Limb (tissue), 2 donors: ENCODE results near the gene ENTPD1.
"Not testable (repeated sequence)": the region's sequence is repeated elsewhere in the genome, so short reads cannot be mapped to it uniquely, and the experiment has no call there.

Experiments
- DNase-seq, 2 donors: peaks; one replicate each; pipeline ENCODE4 v3.0.0-alpha.2; 2016; ENCODE audit errors: extremely low spot score in 2 of 2

Gene ENTPD1, protein sequence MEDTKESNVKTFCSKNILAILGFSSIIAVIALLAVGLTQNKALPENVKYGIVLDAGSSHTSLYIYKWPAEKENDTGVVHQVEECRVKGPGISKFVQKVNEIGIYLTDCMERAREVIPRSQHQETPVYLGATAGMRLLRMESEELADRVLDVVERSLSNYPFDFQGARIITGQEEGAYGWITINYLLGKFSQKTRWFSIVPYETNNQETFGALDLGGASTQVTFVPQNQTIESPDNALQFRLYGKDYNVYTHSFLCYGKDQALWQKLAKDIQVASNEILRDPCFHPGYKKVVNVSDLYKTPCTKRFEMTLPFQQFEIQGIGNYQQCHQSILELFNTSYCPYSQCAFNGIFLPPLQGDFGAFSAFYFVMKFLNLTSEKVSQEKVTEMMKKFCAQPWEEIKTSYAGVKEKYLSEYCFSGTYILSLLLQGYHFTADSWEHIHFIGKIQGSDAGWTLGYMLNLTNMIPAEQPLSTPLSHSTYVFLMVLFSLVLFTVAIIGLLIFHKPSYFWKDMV

GRCh38 chr10:95756041-95756761 is at the start of gene ENTPD1:
ENTPD1 (plus strand) TSS chr10:95756163; CDS start chr10:95756240, 77 bp downstream.
- no peak for DNase-seq

DNA sequence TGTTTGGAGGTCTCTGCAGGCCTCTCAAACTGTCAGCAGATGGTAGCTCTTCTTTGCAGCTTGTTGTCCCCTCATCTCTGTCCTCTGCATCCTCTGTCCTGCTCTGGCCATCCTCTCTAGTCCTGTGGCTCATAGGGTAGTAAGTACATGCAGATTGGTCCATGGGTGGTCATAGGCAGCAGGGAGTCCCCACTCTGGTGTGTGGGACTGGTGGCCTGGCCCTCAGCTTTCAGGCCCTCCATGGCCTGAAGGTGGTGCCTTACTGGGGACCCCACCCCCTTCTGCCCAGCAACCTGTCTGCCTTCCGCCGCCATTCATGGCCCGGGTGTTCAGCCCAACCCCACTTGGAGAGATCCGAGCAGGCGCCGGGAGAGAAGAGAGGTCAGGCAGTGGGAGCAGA is 49.4 kb upstream of the ENTPD1 start:
- DNase-seq: no peak

- DNase-seq: no peak
These were observed 49.0 kb upstream of the ENTPD1 start for GRCh38 chr10:95706990-95707389.

GRCh38 chr10:95711492-95711891 is 44.5 kb upstream of the ENTPD1 start:
- no peak for DNase-seq

DNA sequence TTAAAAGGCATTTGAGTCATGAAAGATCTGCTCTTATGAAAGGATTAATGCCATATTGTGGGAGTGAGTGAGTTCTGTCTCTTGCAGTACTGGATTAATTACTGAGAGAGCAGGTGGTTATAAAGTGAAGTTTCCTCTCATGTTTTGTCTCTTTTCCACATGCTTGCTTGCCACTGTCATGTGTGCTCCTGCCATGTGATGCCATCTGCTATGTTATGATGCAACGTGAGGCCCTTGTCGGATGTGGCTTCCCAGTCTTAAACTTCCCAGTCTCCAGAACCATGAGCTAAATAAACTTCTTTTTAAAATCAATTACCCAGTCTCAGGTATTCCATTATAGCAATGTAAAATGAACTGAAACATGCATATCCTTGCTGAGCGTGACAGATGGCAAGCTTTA is 39.5 kb upstream of the ENTPD1 start:
- no peak for DNase-seq

GRCh38 chr10:95716866-95717265 is 39.1 kb upstream of the ENTPD1 start:
- no peak for DNase-seq

DNA sequence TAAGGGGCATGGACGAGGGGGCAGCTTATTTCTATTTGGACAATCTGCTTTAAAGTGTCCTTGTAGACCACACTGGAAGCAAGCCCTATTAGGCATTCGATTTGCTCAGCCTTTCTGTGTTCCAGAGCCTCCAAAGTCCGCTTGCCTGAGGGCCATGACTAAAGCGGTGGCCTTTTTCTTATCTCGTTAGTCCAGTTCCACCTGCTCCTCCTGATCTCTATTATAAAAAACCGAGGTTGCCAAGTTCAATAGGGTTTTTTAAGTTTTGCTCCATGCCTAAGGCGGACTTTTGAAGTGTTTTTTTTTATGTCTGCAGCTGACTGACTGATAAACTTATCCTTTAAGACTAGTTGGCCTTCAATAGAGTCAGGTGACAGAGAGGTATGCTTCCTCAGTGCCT is 35.2 kb upstream of the ENTPD1 start:
- DNase-seq: not testable (repeated sequence)

DNA sequence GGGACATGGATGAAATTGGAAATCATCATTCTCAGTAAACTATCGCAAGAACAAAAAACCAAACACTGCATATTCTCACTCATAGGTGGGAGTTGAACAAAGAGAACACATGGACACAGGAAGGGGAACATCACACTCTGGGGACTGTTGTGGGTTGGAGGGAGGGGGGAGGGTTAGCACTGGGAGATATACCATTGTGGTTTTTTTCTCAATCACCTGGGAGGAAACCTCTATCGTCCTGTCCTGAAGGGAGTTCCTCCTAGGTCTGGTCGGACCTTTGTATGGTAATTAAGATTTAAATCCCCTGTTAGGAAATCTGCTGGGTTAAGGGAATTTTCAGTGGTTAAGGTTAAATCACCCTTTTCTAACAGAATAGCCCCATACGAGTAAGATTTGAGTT is 33.5 kb upstream of the ENTPD1 start:
- DNase-seq: not testable (repeated sequence)

DNA sequence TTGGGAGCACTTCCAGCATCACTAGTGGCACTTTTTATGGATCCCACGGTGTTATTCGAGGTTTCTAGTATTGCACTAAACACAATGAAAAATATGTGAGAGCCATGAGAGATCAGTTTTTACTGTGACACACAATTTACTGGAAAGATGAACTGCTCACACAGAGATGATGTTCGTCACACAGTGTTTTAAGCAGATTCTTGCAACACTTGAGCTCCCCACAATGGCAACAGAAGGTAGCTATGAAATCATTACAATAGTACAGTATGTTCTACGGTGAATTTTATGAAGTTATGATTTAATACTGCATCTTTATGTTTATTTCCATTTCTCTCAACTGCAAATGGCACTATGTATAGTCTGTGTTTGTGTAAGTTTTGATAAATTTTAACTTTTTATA is 27.4 kb upstream of the ENTPD1 start:
- DNase-seq: no peak

DNA sequence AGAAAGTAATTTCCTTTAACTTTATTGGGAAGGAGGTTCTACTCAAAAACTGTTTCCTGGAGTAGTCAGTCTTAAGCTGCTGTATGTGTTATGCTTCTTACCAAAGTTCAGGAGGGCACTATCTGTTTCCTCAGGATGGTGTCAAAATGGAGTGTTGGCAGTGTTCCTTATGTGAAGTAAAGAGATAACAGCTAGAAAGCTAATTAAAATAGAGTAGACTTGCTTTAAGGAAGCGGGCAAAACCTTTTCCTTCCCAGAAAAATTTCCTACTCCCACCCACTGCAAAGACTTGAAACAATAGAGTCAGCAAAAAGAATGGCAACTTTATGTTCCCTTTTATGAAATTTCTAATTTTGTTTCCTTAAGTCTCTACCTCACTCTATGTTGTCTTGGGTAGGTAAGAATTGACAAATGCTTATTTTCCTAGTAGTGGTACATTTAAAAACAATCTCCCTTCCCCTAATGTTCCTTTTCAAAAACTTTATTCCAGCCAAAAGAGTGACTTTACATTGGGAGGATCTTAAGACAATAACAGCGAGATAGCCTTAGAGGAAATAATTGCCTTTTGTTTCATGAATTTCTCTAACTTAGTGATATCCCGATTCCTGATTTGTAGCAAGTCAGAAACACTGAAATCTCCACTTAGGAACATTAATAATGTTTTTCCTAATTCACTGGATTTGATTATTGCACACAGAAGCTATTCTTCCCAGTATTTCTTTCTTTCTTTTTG is 26.5 kb upstream of the ENTPD1 start:
- DNase-seq: no peak

DNA sequence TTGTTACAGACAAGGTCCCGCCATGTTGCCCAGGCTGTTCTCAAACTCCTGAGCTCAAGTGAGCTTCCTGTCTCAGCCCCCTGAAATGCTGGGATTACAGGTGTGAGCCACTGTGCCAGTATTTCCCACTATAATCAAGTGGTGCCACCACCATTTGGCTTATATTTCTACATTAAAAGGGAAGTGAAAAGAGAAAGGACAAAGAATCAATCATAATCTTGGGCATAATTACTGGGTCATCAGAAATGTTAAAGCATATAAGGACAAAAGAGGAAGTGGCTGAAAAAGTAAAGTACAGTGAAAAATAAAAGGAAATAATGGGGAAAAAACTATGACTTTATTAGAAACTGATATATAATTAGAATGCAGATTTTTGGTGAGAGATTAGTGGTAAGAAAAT is 25.7 kb upstream of the ENTPD1 start:
- DNase-seq: no peak

DNA sequence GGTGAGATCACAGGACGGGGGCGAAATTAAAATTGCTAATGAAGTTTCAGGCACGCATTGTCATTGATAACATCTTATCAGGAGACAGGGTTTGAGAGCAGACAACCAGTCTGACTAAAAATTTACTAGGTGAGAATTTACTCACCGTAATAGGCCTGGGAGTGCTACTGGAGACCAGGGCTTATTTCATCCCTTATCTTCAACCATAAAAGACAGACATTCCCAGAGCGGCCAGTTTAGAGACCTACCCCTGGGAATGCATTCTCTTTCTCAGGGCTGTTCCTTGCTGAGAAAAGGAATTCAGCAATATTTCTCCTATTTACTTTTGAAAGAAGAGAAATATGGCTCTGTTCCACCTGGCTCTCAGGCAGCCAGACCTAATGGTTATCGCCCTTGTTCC is 23.1 kb upstream of the ENTPD1 start:
- not testable (repeated sequence) for DNase-seq

- DNase-seq: no peak
These were observed 16.9 kb upstream of the ENTPD1 start for GRCh38 chr10:95739056-95739455.

DNA sequence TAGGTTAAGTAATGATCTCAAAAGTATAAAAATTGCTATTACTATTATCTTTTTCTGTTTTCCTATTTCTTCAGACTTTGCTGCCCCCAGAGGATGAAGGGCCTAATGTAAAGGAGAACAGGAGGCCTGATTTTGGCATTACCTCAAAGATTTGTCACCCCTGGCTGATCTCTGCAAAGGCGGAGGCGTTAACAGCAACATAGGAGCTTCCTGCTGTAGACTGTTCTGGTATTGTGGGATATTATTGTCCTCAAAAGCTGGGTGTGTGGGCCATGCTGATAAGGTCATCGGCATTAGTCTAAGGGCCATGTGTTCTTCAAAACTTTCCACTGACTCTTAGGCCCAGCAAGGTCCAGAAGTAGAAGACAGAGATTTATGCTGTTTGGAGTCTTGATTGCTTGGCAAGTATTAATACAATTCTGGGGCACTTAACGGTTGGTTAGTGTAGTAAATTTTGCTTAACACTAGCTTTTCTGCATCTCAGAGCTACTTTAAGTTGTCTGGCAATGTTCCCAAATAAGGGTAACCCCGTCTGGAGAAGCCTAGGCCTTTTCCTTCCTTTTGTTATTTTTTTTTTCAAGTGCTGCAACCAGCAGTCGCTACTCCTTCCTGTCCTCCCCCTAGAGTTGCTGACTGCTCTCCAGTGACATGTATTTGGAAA is 14.0 kb upstream of the ENTPD1 start:
- peak; percentile 28 to 43 for DNase-seq

- peak; percentile 39 to 40 for DNase-seq
These were observed 13.5 kb upstream of the ENTPD1 start for GRCh38 chr10:95742485-95742884.

GRCh38 chr10:95742962-95743535 is 12.9 kb upstream of the ENTPD1 start:
- no peak for DNase-seq

- DNase-seq: no peak
These were observed 10.5 kb upstream of the ENTPD1 start for GRCh38 chr10:95745501-95745900.

GRCh38 chr10:95748349-95748748 is 7.6 kb upstream of the ENTPD1 start:
- DNase-seq: no peak

DNA sequence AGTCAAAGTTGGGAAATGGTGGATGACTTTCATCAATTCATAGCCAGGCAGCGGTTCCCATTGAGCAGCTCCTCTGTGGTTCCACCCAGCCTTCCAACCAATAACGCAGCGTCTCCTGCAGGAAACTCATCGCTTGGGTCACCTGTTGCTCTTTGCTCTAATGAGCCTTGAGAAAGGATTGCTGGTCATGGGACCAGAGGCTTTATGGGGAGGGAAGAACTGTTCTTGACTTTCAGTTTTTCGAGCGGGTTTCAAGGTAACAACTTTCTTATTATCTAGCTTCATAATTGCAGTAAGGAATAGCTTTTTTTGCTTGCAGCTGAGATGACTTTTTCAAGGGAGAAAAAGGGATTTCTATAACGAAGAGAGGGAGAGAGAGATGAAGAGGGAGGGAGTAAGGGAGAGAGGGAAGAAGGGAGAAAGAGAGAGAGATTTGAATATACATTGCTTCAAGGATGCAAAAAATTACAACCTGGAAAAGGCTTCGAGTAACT is 405 bp upstream of the ENTPD1 start:
- DNase-seq: no peak

- DNase-seq: no peak
These were observed 1.1 kb downstream of the ENTPD1 start for GRCh38 chr10:95756809-95757684.
